ENCODE results near the gene HLA-DMB.

Gene HLA-DMB

GRCh38 chr6:32940656-32941213, at the start of gene HLA-DMB:
Gene HLA-DMB, minus strand, starts transcription at chr6:32941028. Its CDS starts 221 bp downstream, at chr6:32940807.
- peak; percentile 50 for DNase-seq (ENCODE audit: low read depth)

- no peak for DNase-seq (ENCODE audit: low read depth)
These were observed 48.5 kb upstream of the HLA-DMB start for GRCh38 chr6:32989368-32989767.

- DNase-seq (ENCODE audit: low read depth), result peak; percentile 70
These were observed 44.0 kb upstream of the HLA-DMB start for GRCh38 chr6:32984622-32985389.

- no peak for DNase-seq (ENCODE audit: low read depth)
These were observed 43.3 kb upstream of the HLA-DMB start for GRCh38 chr6:32983964-32984621.

- no peak for DNase-seq (ENCODE audit: low read depth)
These were observed 42.6 kb upstream of the HLA-DMB start for GRCh38 chr6:32983493-32983848.

- DNase-seq (ENCODE audit: low read depth), result no peak
These were observed 42.1 kb upstream of the HLA-DMB start for GRCh38 chr6:32982702-32983492.

- peak; percentile 36 for DNase-seq (ENCODE audit: low read depth)
These were observed 41.4 kb upstream of the HLA-DMB start for GRCh38 chr6:32982084-32982701.

GRCh38 chr6:32980488-32981038, 39.7 kb upstream of the HLA-DMB start:
- no peak for DNase-seq (ENCODE audit: low read depth)

GRCh38 chr6:32979720-32980487, 39.1 kb upstream of the HLA-DMB start:
- no peak for DNase-seq (ENCODE audit: low read depth)

- DNase-seq (ENCODE audit: low read depth), result no peak
These were observed 37.1 kb upstream of the HLA-DMB start for GRCh38 chr6:32977953-32978324.

- DNase-seq (ENCODE audit: low read depth), result no peak
These were observed 36.6 kb upstream of the HLA-DMB start for GRCh38 chr6:32977272-32977952.

GRCh38 chr6:32976334-32977069, 35.7 kb upstream of the HLA-DMB start:
- DNase-seq (ENCODE audit: low read depth), result no peak

- no peak for DNase-seq (ENCODE audit: low read depth)
These were observed 35.1 kb upstream of the HLA-DMB start for GRCh38 chr6:32975886-32976285.

- no peak for DNase-seq (ENCODE audit: low read depth)
These were observed 33.9 kb upstream of the HLA-DMB start for GRCh38 chr6:32974541-32975308.

- DNase-seq (ENCODE audit: low read depth), result peak; percentile 58
These were observed 33.1 kb upstream of the HLA-DMB start for GRCh38 chr6:32974016-32974333.

- no peak for DNase-seq (ENCODE audit: low read depth)
These were observed 32.6 kb upstream of the HLA-DMB start for GRCh38 chr6:32973144-32974015.

- no peak for DNase-seq (ENCODE audit: low read depth)
These were observed 31.7 kb upstream of the HLA-DMB start for GRCh38 chr6:32972353-32973143.

Measured in fibroblast of gingiva (primary cell).